Muscle of back (tissue), 13 donors: ENCODE data around the gene KANSL2. TPM values are rescaled to one million over a fixed set of nuclear protein-coding genes. Genes with fewer than 3 reads are reported as not detected.
"Not testable (repeated sequence)": the region's sequence is repeated elsewhere in the genome, so short reads cannot be mapped to it uniquely, and the experiment has no call there.

Experiments
- DNase-seq, 3 donors: peaks; one replicate each; pipeline versions ENCODE4 v3.0.0 to v3.0.0-alpha.2; 2013
- long read RNA-seq, 9 donors: transcript quantifications; one replicate each; lab custom pipeline, GENCODE V29; 2026
- polyA plus RNA-seq, 10 donors: library from polyadenylated mRNA; unstranded; fragments of 120-200 nt; gene quantifications; one replicate each; pipeline ENCODE4 v1.2.1, GENCODE V29; 2013; ENCODE audit not compliant: insufficient read length in 10 of 10

Gene KANSL2
- 10 to 100 TPM; 26.0 to 40.2 (median 34.1) TPM for polyA plus RNA-seq
- long read RNA-seq, donor 1, partial matches to known transcripts, result 10 of 14 reads
- long read RNA-seq, donor 1, other reads (novel, unspliced or antisense), result 0 of 14 reads
- long read RNA-seq, donor 2, partial matches to known transcripts, result 0 of 1 reads
- long read RNA-seq, donor 2, other reads (novel, unspliced or antisense), result 0 of 1 reads
- long read RNA-seq, donor 3, result 0 reads
- long read RNA-seq, donor 4, partial matches to known transcripts, result 0 of 3 reads
- long read RNA-seq, donor 4, other reads (novel, unspliced or antisense), result 0 of 3 reads
- long read RNA-seq, donor 5, partial matches to known transcripts, result 0 of 9 reads
- long read RNA-seq, donor 5, other reads (novel, unspliced or antisense), result 0 of 9 reads
- long read RNA-seq, donor 6, transcript KANSL2-201 (10 exons, 2,155 nt), result major isoform, 5 of 8 reads
- long read RNA-seq, donor 6, partial matches to known transcripts, result 0 of 8 reads
- long read RNA-seq, donor 6, other reads (novel, unspliced or antisense), result 0 of 8 reads
- long read RNA-seq, donor 7, partial matches to known transcripts, result 0 of 6 reads
- long read RNA-seq, donor 7, other reads (novel, unspliced or antisense), result 0 of 6 reads
- long read RNA-seq, donor 8, partial matches to known transcripts, result 0 of 2 reads
- long read RNA-seq, donor 8, other reads (novel, unspliced or antisense), result 0 of 2 reads
- long read RNA-seq, donor 9, partial matches to known transcripts, result 0 of 2 reads
- long read RNA-seq, donor 9, other reads (novel, unspliced or antisense), result 0 of 2 reads

- peak; percentile 98 to 99 (median 99) for DNase-seq
These were observed at the start of gene KANSL2 for GRCh38 chr12:48681710-48682532. Gene KANSL2 (minus strand): TSS chr12:48682238. CDS start chr12:48681632, 606 bp downstream.

- no peak for DNase-seq
These were observed 46.8 kb upstream of the KANSL2 start for GRCh38 chr12:48728807-48729206.

GRCh38 chr12:48720737-48721136, 38.7 kb upstream of the KANSL2 start:
- DNase-seq, result not testable (repeated sequence)

GRCh38 chr12:48720171-48720570, 38.1 kb upstream of the KANSL2 start:
- not testable (repeated sequence) for DNase-seq

GRCh38 chr12:48719002-48719401, 37.0 kb upstream of the KANSL2 start:
- DNase-seq, result not testable (repeated sequence)

GRCh38 chr12:48717252-48717695, 35.2 kb upstream of the KANSL2 start:
- peak in 2 of 3 donors; percentile 16 to 54 for DNase-seq

- DNase-seq, result peak; percentile 100
These were observed 34.6 kb upstream of the KANSL2 start, which contains the start of gene CCNT1 for GRCh38 chr12:48716493-48717251. Gene CCNT1 (minus strand): TSS chr12:48716707. CDS start chr12:48716675, 32 bp downstream.

GRCh38 chr12:48716168-48716492, 34.1 kb upstream of the KANSL2 start:
- DNase-seq, result no peak

GRCh38 chr12:48712209-48712608, 30.2 kb upstream of the KANSL2 start:
- DNase-seq, result no peak

GRCh38 chr12:48698822-48699221, 16.8 kb upstream of the KANSL2 start:
- DNase-seq, result not testable (repeated sequence)

- DNase-seq, result no peak
These were observed 14.6 kb upstream of the KANSL2 start for GRCh38 chr12:48696626-48697025.

GRCh38 chr12:48695859-48696258, 13.8 kb upstream of the KANSL2 start:
- no peak for DNase-seq

- DNase-seq, result no peak
These were observed 12.0 kb upstream of the KANSL2 start for GRCh38 chr12:48694038-48694437.

GRCh38 chr12:48693572-48693971, 11.5 kb upstream of the KANSL2 start:
- no peak for DNase-seq

- peak in 1 of 3 donors; percentile 32 for DNase-seq
These were observed 9.9 kb upstream of the KANSL2 start for GRCh38 chr12:48691826-48692487.

GRCh38 chr12:48690990-48691389, 9.0 kb upstream of the KANSL2 start:
- DNase-seq, result no peak

- no peak for DNase-seq
These were observed 8.4 kb upstream of the KANSL2 start for GRCh38 chr12:48690436-48690835.

GRCh38 chr12:48688836-48689235, 6.8 kb upstream of the KANSL2 start:
- no peak for DNase-seq

GRCh38 chr12:48687592-48687991, 5.6 kb upstream of the KANSL2 start:
- no peak for DNase-seq

GRCh38 chr12:48686615-48687334, 4.7 kb upstream of the KANSL2 start:
- DNase-seq, result no peak
